Measurements from ENCODE around the gene OVAAL.

Gene OVAAL

GRCh38 chr1:180558664-180559063 is at the start of gene OVAAL:
TSS of gene OVAAL (plus strand) at chr1:180558964.
- no peak for DNase-seq

DNA sequence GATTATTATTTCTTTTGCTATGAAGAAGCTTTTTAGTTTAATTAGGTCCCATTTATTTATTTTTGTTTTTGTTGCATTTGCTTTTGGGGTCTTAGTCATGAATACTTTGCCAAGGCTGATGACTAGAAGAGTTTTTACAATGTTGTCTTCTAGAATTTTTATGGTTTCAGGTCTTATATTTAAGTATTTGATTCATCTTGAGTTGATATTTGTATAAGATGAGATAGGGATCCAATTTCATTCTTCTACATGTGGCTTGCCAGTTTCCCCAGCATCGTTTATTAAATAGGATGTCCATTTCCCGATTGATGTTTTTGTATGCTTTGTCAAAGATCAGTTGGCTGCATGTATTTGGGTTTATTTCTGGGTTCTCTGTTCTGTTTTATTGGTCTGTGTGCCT is 47.9 kb upstream of the OVAAL start:
- DNase-seq = no peak

DNA sequence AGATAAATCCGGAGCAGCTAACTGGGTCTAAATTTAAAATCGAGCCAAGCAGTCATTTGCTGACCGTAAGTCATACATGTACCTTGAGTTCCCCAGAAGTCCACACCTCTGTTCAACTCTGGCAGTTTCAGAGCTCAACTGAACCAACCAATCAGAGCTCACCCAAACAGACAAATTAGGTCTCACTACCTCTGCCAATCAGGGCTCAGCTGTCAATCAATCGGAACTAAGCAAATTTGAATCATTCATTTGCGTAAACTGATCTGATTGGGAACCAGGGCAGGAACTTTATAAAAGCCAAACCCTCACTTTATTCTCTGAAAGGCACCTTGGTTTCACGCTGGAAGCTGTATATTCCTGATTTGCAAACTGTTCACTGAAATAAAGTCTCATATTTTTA is 45.2 kb upstream of the OVAAL start:
- no peak for DNase-seq

DNA sequence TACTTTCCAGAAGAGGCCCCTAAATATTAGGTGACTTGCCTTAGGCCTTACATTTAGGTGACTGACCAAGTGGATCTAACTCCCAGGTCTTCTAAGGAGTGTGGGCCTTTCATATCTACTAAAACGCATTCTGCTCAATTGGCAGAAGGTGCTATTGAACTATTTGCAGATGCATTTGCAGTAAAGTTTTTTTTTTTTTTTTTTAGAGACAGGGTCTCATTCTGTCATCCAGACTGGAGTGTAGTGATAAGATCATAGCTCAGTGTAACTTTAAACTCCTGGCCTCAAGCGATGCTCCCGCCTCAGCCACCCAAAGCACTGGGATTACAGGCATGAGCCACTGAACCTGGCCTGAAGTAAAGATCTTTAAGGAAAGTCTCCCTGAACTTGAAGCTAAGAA is 43.4 kb upstream of the OVAAL start:
- no peak for DNase-seq

GRCh38 chr1:180515857-180516388 is 42.8 kb upstream of the OVAAL start:
- DNase-seq = peak; percentile 61 to 82

DNA sequence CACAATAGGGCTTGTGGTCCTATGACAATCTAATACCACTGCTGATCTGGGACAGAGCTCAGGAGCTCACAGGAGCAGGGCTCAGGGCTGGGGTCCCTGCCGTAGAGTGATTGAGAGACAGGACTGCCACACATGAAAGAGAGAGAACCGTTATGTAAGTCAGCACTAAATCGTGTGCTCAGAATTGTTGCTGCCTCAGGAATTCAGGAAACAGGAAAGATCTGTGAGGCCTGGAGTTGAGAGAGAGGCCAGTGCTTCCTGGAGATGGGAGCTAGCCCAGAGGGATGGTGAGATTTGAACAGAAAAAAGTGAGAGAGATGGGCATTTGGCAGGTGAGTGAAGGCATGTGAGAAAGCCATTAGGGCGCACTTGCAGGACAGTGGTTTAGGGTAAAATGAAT is 38.9 kb upstream of the OVAAL start:
- no peak for DNase-seq

- DNase-seq = no peak
These were observed 37.1 kb upstream of the OVAAL start for GRCh38 chr1:180521474-180522212.

DNA sequence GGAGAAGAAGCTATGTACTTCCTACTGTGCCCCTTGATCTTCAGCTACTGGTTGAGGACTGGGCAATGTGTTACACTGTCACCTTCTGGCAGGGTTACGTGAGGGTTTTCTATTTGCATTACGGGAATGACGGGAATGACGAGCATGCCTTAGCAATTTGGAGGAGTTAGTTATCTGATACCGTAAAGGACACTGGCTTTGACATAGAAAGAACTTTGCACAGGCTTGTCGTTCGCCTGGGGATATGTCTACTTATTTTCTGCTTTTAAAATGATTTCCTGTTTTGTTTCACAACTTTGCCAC is 36.6 kb upstream of the OVAAL start:
- DNase-seq = no peak

DNA sequence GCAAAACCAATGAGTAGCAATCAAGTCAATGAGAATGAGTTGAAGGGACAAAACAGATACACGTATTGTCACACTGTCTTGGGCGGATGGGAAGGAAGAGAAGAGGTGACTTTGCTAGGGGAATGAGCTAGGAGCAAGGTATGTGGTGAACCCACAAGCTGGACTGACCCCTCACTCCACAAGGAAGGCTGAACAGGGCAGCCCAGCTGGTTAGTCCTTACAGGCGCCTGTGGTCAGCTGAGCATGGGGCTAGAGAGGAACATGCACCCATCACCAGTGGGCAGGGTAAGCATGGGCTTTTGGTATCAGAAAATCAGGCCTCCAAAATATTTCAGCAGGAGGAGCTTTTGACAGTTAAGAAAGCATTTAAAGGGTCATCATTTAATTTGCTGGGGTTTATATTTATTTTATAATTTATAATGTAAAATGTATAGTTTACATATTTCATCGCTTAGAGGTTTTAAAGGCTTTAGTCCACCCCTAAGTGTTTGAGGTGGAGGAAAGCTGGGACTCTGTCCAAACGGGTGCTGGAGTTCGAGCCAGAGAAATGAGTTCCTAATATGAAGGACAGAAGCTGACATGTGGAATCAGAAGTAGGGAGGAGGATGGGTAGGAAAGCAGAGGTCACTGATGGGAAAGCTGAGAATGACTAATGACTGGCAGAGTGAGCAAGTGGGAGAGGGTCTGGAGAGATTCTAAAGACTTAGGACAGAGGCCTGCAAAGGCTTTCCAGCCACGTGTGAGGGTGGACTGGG is 34.4 kb upstream of the OVAAL start:
- DNase-seq = no peak

DNA sequence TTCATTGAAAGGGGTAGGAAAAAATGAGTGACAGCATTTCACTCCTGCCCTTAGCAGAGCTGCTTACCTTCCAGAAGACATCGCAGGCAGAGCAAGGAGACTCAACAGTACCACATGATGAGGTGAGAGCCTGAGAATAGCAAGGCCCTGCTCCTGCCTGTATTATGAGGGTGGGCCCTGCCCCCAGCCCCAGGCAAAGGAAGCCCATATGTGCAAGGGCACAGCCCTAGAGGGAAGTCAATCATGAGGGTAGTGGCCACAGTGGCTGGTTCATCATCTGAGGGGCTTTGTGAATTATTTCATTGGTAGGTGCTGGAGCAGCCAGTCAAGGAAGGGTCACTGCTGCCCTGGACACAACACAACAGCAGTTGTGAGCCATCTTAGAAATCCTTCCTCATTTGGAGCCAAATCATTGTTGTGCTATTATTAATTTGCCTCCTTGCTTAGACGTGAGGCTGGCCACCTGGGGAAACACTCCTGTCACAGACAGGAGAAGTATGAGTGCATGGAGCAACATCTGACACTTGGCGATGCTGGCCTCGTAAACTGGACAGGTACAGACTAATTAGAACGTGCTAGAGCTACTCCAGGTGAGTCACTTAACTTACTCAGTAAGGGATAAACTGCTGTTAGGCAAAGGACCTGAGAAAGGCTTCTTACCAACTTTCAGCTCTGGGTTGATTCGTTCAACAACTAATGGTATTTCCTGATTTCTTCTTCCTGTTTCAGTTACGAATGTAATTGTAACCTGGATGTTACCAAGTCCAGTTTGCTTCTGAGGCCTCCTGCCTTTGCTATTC is 33.6 kb upstream of the OVAAL start:
- DNase-seq = no peak

GRCh38 chr1:180525715-180526039 is 33.1 kb upstream of the OVAAL start:
- no peak for DNase-seq

- DNase-seq = no peak
These were observed 31.6 kb upstream of the OVAAL start for GRCh38 chr1:180527101-180527669.

DNA sequence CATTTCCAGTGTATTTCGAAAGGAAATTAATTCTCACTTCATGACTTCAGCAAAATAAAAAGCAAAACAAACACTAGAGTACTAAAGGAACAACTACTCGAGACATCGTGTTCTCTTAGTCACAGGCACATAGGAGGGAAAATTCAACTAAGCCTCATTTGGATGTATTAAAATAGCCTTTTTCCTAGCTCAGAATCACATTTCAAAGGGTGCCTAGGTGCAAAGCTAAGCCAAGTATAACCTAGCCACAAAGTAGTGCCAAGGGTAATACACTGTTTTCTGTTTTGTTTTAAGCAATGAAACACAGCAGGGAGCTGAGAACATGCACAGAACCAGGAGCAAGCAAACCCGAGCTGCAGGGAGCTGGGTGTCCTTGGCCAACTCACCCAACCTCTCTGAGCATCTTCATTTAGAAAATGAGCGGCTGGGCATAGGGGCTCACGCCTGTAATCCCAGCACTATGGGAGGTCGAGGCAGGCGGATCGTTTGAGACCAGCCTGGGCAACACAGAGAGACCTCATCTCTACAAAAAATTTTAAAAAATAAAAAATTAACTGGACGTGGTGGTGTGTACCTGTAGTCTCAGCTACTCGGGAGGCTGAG is 29.8 kb upstream of the OVAAL start:
- DNase-seq = no peak

- no peak for DNase-seq
These were observed 28.3 kb upstream of the OVAAL start for GRCh38 chr1:180530501-180530900.

GRCh38 chr1:180532854-180533253 is 25.9 kb upstream of the OVAAL start:
- DNase-seq = no peak

DNA sequence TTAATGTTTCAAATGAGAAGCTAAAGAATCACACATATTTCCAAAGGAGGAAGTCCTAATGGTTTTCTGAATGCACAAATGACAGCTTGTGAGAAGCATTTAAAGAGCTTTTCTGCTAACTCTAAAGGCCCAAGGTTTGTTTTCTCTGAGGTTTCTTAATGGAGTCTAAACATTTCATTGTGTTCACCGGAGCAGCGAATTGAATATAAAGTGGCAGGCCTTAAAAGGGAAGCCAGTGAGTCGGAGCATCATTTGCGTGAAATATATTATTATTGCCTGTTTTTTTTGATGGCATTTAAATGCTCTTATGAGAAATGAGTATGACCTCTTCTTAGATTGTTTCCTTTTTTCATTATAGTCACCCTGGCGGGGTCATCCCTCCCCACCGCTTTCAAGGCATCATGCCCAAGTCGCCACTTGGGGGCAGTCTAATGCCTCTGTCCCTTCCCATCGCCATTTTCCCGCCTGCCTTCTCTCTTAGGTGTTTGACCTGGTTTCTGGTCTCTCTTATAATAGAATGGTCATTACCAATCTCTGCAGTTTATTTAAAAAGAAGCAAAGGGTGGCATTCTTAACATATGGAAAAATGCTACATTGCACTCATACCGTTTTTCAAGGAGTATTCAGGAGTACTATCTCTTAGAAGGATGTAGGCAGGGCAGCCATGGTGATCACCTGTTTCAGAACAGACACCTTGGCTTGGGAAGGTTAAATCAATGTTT is 25.3 kb upstream of the OVAAL start:
- DNase-seq = peak; percentile 87 to 90

DNA sequence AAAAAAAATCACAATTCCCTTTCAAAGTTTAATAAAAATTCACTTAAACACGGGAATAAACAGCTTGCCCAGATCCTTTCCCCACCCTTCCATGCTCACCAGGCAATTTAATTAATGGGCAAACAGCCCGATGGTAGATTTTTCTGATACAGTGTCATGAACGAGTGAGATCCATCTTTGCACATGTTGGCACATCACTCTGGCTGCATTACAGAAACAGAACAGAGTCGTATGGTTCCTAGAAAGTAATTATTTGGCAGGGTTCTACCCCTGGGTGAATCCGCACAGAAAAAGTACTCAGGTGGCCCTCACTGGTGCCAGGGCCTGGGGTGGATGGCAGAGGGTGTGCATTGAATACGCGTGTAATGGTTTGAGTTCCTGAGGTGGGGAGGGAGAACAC is 24.6 kb upstream of the OVAAL start:
- no peak for DNase-seq

DNA sequence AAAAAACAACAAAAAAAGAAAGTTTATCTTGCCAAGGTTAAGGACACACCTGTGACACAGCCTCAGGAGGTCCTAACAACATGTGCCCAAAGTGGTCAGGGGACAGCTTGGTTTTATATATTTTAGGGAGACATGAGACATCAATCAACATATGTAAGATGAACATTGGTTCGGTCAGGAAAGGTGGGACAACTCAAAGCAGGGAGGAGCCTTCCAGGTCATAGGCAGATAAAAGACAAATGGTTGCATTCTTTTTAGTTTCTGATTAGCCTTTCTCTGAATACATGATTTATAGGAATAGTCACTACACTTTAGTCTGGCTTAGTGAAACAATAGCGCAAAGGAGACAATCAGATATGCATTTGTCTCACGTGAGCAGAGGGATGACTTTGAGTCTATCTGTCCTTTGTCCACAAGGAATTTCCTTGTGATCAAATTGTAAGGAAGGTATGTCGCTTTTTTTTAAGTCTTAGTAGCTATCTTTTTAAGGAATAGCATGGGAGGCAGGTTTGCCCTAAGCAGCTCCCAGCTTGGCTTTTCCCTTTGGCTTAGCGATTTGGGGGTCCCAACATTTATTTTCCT is 23.3 kb upstream of the OVAAL start:
- no peak for DNase-seq

DNA sequence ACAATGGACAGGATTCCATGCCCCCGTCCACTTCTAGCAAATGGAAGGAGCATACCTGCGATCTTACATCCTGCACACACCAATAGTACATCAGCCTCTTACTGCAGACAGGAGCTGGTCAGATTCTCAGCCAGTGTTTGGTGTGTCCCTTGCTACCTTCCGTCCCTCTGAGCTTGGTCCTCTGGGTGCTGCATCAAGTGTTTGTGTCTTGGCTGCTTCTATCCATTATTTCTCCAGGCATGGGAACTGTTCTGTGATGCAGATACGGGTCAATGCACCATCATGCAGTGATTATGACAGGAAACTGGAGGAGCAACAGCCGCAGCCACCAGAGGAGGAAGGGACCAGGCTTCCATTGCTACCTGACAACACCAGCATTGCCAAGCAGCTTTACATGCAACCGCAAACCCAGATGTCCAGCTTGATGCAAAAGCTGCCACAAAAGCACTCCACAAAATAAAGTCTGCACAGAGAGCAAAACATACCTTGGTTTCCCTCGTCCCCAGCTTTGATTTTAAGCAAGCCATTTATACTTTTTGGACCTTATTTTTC is 21.9 kb upstream of the OVAAL start:
- no peak for DNase-seq

DNA sequence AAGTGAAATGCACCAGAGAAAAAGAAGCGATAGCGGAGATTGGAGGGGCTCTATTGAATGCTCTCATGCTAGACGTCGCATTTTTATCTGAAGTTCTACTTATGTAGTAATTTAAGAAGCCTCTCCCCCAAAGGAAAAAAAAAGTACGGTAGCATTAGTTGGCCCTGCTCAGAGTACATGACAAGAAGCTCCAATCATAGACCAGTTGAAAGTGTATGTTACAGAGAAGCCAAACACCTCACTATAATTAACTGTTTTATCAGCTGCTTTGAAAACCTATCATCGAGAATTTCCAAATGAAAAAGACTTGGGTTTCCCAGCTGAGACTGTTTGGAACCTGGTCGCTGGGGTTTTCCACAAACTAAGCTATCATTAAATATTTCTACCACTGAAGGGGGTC is 19.6 kb upstream of the OVAAL start:
- DNase-seq = no peak
